Erythroblast (primary cell): ENCODE data around the gene IDI2.

Experiments
- GATA1 ChIP-seq: IDR thresholded peaks from 2 replicates; pipeline ENCODE4 v1.6.1; 2011; ENCODE audit warnings: low read depth, mild to moderate bottlenecking, control low read depth, low read length, moderate library complexity
- POLR2A ChIP-seq: IDR thresholded peaks from 2 replicates; pipeline ENCODE4 v1.6.1; 2011; ENCODE audit warnings: mild to moderate bottlenecking, low read length

GRCh38 chr10:1029838-1030237, 4.2 kb upstream of the IDI2 start:
- TF ChIP-seq POLR2A (no peak), GATA1 (no peak)
